DND-41 (cell line): ENCODE data around the gene SAMD11.

Experiments
- ATAC-seq: fragments of 200-7000 bp; cut with Tn5 transposase; 3 replicates; pipeline ENCODE4 v1.9.1; 2021; ENCODE audit warnings: low read depth; ENCODE audit not compliant: insufficient read depth
- DNase-seq: peaks from one replicate; pipeline ENCODE4 v3.0.0-alpha.2; 2020
- H2AFZ ChIP-seq: 2 replicates; pipeline ENCODE4 v1.6.0; 2012; ENCODE audit warnings: low read depth, low read length
- H3K27ac ChIP-seq: 2 replicates; pipeline ENCODE4 v1.5.1; 2012; ENCODE audit warnings: low read length, inconsistent platforms
- H3K27me3 ChIP-seq: fragments of 200-600 bp; sonication (generic); 2 replicates; pipeline ENCODE4 v1.6.0; 2012; ENCODE audit warnings: low read length, mild to moderate bottlenecking, inconsistent platforms; ENCODE audit not compliant: insufficient read depth, poor library complexity
- H3K36me3 ChIP-seq: 2 replicates; pipeline ENCODE4 v1.5.1; 2012; ENCODE audit warnings: low read length, inconsistent platforms; ENCODE audit not compliant: insufficient read depth
- H3K4me1 ChIP-seq: 2 replicates; pipeline ENCODE4 v1.5.1; 2012; ENCODE audit warnings: mild to moderate bottlenecking, low read length; ENCODE audit not compliant: insufficient read depth
- H3K4me2 ChIP-seq: 2 replicates; pipeline ENCODE4 v1.6.0; 2012; ENCODE audit warnings: mild to moderate bottlenecking, moderate library complexity, low read length, inconsistent platforms; ENCODE audit not compliant: insufficient read depth
- H3K4me3 ChIP-seq, 2 experiments: fragments of 200-600 bp in 1 of 2; shearing (Covaris generic) in 1 of 2; 2 replicates each; pipeline ENCODE4 v1.5.1; 2012 to 2016; ENCODE audit warnings: inconsistent platforms in 2 of 2, low read length in 2 of 2, mild to moderate bottlenecking in 2 of 2, low read depth in 1 of 2, moderate library complexity in 1 of 2
- H3K79me2 ChIP-seq: 2 replicates; pipeline ENCODE4 v1.6.0; 2012; ENCODE audit warnings: low read length, inconsistent platforms; ENCODE audit not compliant: insufficient read depth
- H3K9ac ChIP-seq: 2 replicates; pipeline ENCODE4 v1.6.0; 2012; ENCODE audit warnings: low read depth, mild to moderate bottlenecking, inconsistent platforms, low read length, moderate library complexity
- H3K9me3 ChIP-seq: 2 replicates; pipeline ENCODE4 v1.5.1; 2012; ENCODE audit warnings: low read length, moderate library complexity, mild to moderate bottlenecking, inconsistent platforms; ENCODE audit not compliant: insufficient read depth, severe bottlenecking
- H4K20me1 ChIP-seq: 2 replicates; pipeline ENCODE4 v1.6.0; 2012; ENCODE audit warnings: low read length; ENCODE audit not compliant: insufficient read depth
- EZH2 ChIP-seq: IDR thresholded peaks from 3 replicates; pipeline ENCODE4 v1.6.1; 2012; ENCODE audit warnings: borderline replicate concordance, low read depth, mild to moderate bottlenecking, moderate library complexity, low read length, inconsistent platforms; ENCODE audit not compliant: severe bottlenecking
- TF ChIP-seq, protein P1 (sequence below): IDR thresholded peaks from 2 replicates; pipeline ENCODE4 v1.5.1; 2012; ENCODE audit warnings: borderline replicate concordance, low read length, moderate library complexity, mild to moderate bottlenecking; ENCODE audit not compliant: poor library complexity, severe bottlenecking; ENCODE audit errors: extremely low read depth

SAMD11 gene

GRCh38 chr1:901108-901859, 22.4 kb upstream of the SAMD11 start:
- no peak for DNase-seq
- TF ChIP-seq EZH2 = no peak
- TF ChIP-seq, protein P1, sequence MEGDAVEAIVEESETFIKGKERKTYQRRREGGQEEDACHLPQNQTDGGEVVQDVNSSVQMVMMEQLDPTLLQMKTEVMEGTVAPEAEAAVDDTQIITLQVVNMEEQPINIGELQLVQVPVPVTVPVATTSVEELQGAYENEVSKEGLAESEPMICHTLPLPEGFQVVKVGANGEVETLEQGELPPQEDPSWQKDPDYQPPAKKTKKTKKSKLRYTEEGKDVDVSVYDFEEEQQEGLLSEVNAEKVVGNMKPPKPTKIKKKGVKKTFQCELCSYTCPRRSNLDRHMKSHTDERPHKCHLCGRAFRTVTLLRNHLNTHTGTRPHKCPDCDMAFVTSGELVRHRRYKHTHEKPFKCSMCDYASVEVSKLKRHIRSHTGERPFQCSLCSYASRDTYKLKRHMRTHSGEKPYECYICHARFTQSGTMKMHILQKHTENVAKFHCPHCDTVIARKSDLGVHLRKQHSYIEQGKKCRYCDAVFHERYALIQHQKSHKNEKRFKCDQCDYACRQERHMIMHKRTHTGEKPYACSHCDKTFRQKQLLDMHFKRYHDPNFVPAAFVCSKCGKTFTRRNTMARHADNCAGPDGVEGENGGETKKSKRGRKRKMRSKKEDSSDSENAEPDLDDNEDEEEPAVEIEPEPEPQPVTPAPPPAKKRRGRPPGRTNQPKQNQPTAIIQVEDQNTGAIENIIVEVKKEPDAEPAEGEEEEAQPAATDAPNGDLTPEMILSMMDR = no peak

DNA sequence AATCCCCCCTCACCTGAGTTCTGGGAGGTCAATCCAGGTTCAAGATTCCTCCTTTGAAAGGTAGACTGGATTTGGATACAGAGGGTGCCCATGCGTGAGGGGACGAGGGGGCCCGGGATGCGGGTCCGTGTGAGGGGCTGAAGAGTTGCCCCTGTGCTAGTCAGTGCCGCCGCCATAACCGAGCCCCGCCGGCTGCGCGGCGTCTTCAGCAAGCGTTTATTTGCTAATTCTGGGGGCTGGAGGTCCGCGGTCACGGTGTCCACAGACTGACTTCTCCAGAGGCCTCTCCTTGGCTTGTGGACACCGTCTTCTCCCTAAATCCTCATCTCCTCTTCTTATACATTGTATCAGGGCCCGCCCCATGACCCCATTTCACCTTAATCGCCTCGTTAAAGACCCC, 20.9 kb upstream of the SAMD11 start:
- H3K4me2 ChIP-seq = no peak overlapping the region
- H3K27me3 ChIP-seq = no peaks in the 10 kb centered on the region
- no peak overlapping the region for H3K9ac ChIP-seq
- no peak for DNase-seq
- no peak overlapping the region for H2AFZ ChIP-seq
- peaks cover 18% of the 10 kb centered on the region for H4K20me1 ChIP-seq
- H3K4me3 ChIP-seq = no peak overlapping the region
- H3K36me3 ChIP-seq = peaks cover 3% of the 10 kb centered on the region; the same call in 1 of the 2 replicates
- H3K4me1 ChIP-seq = peaks cover 20% of the 10 kb centered on the region
- H3K79me2 ChIP-seq = no peaks in the 10 kb centered on the region
- ATAC-seq = no peak
- H3K27ac ChIP-seq = no peak overlapping the region
- TF ChIP-seq EZH2 = no peak
- TF ChIP-seq, protein P1 = no peak
- H3K9me3 ChIP-seq = no peaks in the 10 kb centered on the region

More at GRCh38 chr1:901108-901859, 22.4 kb upstream of the SAMD11 start:
- Histone ChIP-seq H3K4me1 (peaks cover 20% of the 10 kb centered on the region), H3K9ac (no peak overlapping the region), H3K9me3 (no peaks in the 10 kb centered on the region), H3K27me3 (peaks cover 3% of the 10 kb centered on the region), H3K27ac (no peak overlapping the region), H3K4me2 (no peak overlapping the region), H3K36me3 (no peaks in the 10 kb centered on the region; the same call in 1 of the 2 replicates), H3K4me3 (no peak overlapping the region), H3K79me2 (no peaks in the 10 kb centered on the region), H4K20me1 (peaks cover 10% of the 10 kb centered on the region), H2AFZ (no peak overlapping the region)
- ATAC-seq = no peak

GRCh38 chr1:903305-903704, 20.4 kb upstream of the SAMD11 start:
- Histone ChIP-seq H3K9ac (peak overlapping the region; percentile 65), H3K36me3 (peaks cover 3% of the 10 kb centered on the region; the same call in 1 of the 2 replicates), H3K79me2 (no peaks in the 10 kb centered on the region), H3K9me3 (no peaks in the 10 kb centered on the region), H3K27ac (no peak overlapping the region), H3K4me2 (peak overlapping the region; percentile 93), H3K4me3 (peak overlapping the region in 1 of 2 experiments; percentile 77; a peak in 1 of 4 replicates), H2AFZ (no peak overlapping the region), H3K27me3 (no peaks in the 10 kb centered on the region), H3K4me1 (peaks cover 20% of the 10 kb centered on the region), H4K20me1 (peaks cover 23% of the 10 kb centered on the region)
- no peak for ATAC-seq
- TF ChIP-seq, protein P1 = no peak
- TF ChIP-seq EZH2 = no peak
- no peak for DNase-seq
